ENCODE data around the gene HADHB.
A peak's percentile ranks its signal among the peaks of the same experiment; 100 is the strongest.
"Not testable (repeated sequence)": the region's sequence is repeated elsewhere in the genome, so short reads cannot be mapped to it uniquely, and the experiment has no call there.

Gene HADHB

GRCh38 chr2:26330114-26330549, 85.4 kb downstream of the HADHB start:
- no peak overlapping the region for H3K27ac ChIP-seq
- no peak for TF ChIP-seq ZFX (IDR thresholded peaks at IDR 0.05; ENCODE audit: borderline replicate concordance)
- TF ChIP-seq CTCF (IDR thresholded peaks at IDR 0.05): peak; percentile 93

GRCh38 chr2:26330604-26331003, 85.9 kb downstream of the HADHB start:
- no peak for TF ChIP-seq CTCF (IDR thresholded peaks at IDR 0.05)
- no peak for TF ChIP-seq ZFX (IDR thresholded peaks at IDR 0.05; ENCODE audit: borderline replicate concordance)
- H3K27ac ChIP-seq: no peak overlapping the region

GRCh38 chr2:26331321-26331720, 86.6 kb downstream of the HADHB start:
- not testable (repeated sequence) for H3K27ac ChIP-seq

- H3K27ac ChIP-seq: no peak overlapping the region
- TF ChIP-seq CTCF (IDR thresholded peaks at IDR 0.05) (no peak), ZFX (IDR thresholded peaks at IDR 0.05; ENCODE audit: borderline replicate concordance) (no peak)
Observed at GRCh38 chr2:26333293-26333692, 88.6 kb downstream of the HADHB start.

- no peak overlapping the region for H3K27ac ChIP-seq
- no peak for TF ChIP-seq ZFX (IDR thresholded peaks at IDR 0.05; ENCODE audit: borderline replicate concordance)
- no peak for TF ChIP-seq CTCF (IDR thresholded peaks at IDR 0.05)
Observed at GRCh38 chr2:26335231-26335630, 90.5 kb downstream of the HADHB start.

- no peak overlapping the region for H3K27ac ChIP-seq
- no peak for TF ChIP-seq ZFX (IDR thresholded peaks at IDR 0.05; ENCODE audit: borderline replicate concordance)
- no peak for TF ChIP-seq CTCF (IDR thresholded peaks at IDR 0.05)
Observed at GRCh38 chr2:26336719-26337118, 92.0 kb downstream of the HADHB start.

- H3K27ac ChIP-seq: no peak overlapping the region
- TF ChIP-seq CTCF (IDR thresholded peaks at IDR 0.05): no peak
- TF ChIP-seq ZFX (IDR thresholded peaks at IDR 0.05; ENCODE audit: borderline replicate concordance): no peak
Observed at GRCh38 chr2:26337298-26337697, 92.6 kb downstream of the HADHB start.
